Measurements from ENCODE around the gene B3GALT6.

B3GALT6 gene

GRCh38 chr1:1226566-1227362, 5.3 kb upstream of the B3GALT6 start:
- no peak for TF ChIP-seq CTCF (IDR thresholded peaks at IDR 0.05; ENCODE audit: insufficient read depth, low read length, poor library complexity, severe bottlenecking)
- Histone ChIP-seq H3K27me3 (replicated peaks; ENCODE audit: control insufficient read depth, insufficient read depth, low read length) (no peaks in the 10 kb centered on the region), H3K4me3 (replicated peaks; ENCODE audit: low read depth, low read length) (no peak overlapping the region), H3K36me3 (ENCODE audit: control insufficient read depth, insufficient read depth, low read length) (peaks cover 42% of the 10 kb centered on the region)
- DNase-seq (ENCODE audit: extremely low read depth, insufficient read length) = no peak

- Histone ChIP-seq H3K36me3 (ENCODE audit: control insufficient read depth, insufficient read depth, low read length) (peaks cover 39% of the 10 kb centered on the region), H3K27me3 (replicated peaks; ENCODE audit: control insufficient read depth, insufficient read depth, low read length) (no peaks in the 10 kb centered on the region), H3K4me3 (replicated peaks; ENCODE audit: low read depth, low read length) (no peak overlapping the region)
- no peak for DNase-seq (ENCODE audit: extremely low read depth, insufficient read length)
- no peak for TF ChIP-seq CTCF (IDR thresholded peaks at IDR 0.05; ENCODE audit: insufficient read depth, low read length, poor library complexity, severe bottlenecking)
These were observed 4.7 kb upstream of the B3GALT6 start for GRCh38 chr1:1227386-1227785.

GRCh38 chr1:1228187-1228586, 3.9 kb upstream of the B3GALT6 start:
- DNase-seq (ENCODE audit: extremely low read depth, insufficient read length) = no peak
- no peak for TF ChIP-seq CTCF (IDR thresholded peaks at IDR 0.05; ENCODE audit: insufficient read depth, low read length, poor library complexity, severe bottlenecking)
- H3K36me3 ChIP-seq (ENCODE audit: control insufficient read depth, insufficient read depth, low read length) = peaks cover 34% of the 10 kb centered on the region

GRCh38 chr1:1228596-1229321, 3.3 kb upstream of the B3GALT6 start:
- H3K36me3 ChIP-seq (ENCODE audit: control insufficient read depth, insufficient read depth, low read length) = peaks cover 31% of the 10 kb centered on the region
- no peak for DNase-seq (ENCODE audit: extremely low read depth, insufficient read length)
- no peak overlapping the region for H3K4me3 ChIP-seq (replicated peaks; ENCODE audit: low read depth, low read length)
- no peak for TF ChIP-seq CTCF (IDR thresholded peaks at IDR 0.05; ENCODE audit: insufficient read depth, low read length, poor library complexity, severe bottlenecking)
- no peaks in the 10 kb centered on the region for H3K27me3 ChIP-seq (replicated peaks; ENCODE audit: control insufficient read depth, insufficient read depth, low read length)

More at GRCh38 chr1:1228187-1228586, 3.9 kb upstream of the B3GALT6 start:
- H3K27me3 ChIP-seq (replicated peaks; ENCODE audit: control insufficient read depth, insufficient read depth, low read length) = no peaks in the 10 kb centered on the region
- no peak overlapping the region for H3K4me3 ChIP-seq (replicated peaks; ENCODE audit: low read depth, low read length)

GRCh38 chr1:1229770-1230169, 2.3 kb upstream of the B3GALT6 start:
- Histone ChIP-seq H3K36me3 (ENCODE audit: control insufficient read depth, insufficient read depth, low read length) (peaks cover 31% of the 10 kb centered on the region), H3K4me3 (replicated peaks; ENCODE audit: low read depth, low read length) (no peak overlapping the region), H3K27me3 (replicated peaks; ENCODE audit: control insufficient read depth, insufficient read depth, low read length) (no peaks in the 10 kb centered on the region)
- DNase-seq (ENCODE audit: extremely low read depth, insufficient read length) = no peak
- TF ChIP-seq CTCF (IDR thresholded peaks at IDR 0.05; ENCODE audit: insufficient read depth, low read length, poor library complexity, severe bottlenecking) = no peak

All from GM06990 (cell line).